Left lobe of liver (tissue), 2 donors: ENCODE data around the gene SMIM22. TPM values are rescaled to one million over a fixed set of nuclear protein-coding genes. Genes with fewer than 3 reads are reported as not detected.
"Not testable (repeated sequence)": the region's sequence is repeated elsewhere in the genome, so short reads cannot be mapped to it uniquely, and the experiment has no call there.

ENCODE experiments used
- ATAC-seq: fragments of 200-7000 bp; cut with Tn5 transposase; one replicate; pipeline ENCODE4 v1.9.1; 2020; ENCODE audit warnings: mild to moderate bottlenecking, moderate library complexity
- DNase-seq: peaks from one replicate; pipeline ENCODE4 v3.0.0-alpha.2; 2020; ENCODE audit warnings: low spot score
- total RNA-seq: library from RNA; stranded (reverse); gene quantifications from one replicate; pipeline ENCODE4 v1.2.1, GENCODE V29; 2021
- donor health status: DM: no; HTN: no; CAD: no; lungs with moderate emphysema.
- donor health status: DM: no; HTN: yes; CAD: no.

The SMIM22 gene
- total RNA-seq, 1 donor from 2014 or later: 0.60 TPM

DNA sequence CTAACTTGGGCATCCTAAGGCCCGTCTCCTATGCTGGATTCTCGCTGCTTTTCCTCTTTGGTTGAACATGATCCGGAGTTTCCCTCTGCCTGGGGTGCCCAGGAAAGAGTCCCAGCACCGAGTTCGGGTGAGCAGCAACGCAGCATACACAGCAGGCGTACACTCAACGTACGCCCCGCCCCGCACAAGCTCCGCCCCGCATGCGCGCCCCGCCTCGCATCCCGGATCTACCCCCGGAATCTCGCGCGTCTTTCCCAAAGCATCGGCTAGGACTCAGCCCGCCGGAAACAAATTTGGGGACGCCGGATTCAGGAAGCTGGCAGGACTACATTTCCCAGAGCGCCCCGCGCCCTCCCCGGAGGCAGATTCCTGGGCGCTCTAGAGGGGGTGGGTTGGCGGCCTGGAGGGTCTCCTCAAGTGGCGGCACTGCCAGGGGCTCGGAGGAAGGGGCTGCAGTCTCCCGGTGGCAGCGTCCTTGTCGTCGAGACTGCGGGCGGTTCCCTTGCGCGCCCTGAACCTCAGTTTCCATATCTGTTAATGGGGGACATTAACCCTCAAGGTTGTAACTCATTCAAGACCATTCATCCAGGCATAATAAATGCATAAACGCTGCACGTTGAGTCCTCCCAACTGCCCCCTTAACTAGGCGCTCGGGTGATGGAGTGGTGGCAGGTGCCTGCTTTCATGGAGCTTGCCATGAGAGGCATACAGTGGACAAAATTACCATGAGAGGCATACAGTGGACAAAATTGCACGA, 26.4 kb upstream of the SMIM22 start:
- peak; percentile 90 for ATAC-seq
- DNase-seq: peak; percentile 99

DNA sequence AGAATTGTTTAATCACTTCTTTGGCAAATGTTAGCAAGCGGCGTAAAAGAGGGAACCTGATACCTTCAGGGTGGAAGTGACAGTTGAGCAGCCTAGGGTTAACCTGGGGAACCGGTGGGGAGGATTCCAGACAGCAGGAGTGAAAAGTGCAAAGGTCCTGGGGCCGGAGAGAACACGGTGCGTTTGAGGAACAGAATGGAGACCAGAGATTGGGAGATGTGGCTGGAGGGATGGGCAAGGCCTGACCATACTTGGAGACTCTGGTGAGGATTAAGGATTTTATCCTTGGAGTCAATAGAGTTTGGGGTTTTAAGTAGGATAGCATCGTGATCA, 25.9 kb upstream of the SMIM22 start:
- ATAC-seq (no peak), DNase-seq (no peak)

DNA sequence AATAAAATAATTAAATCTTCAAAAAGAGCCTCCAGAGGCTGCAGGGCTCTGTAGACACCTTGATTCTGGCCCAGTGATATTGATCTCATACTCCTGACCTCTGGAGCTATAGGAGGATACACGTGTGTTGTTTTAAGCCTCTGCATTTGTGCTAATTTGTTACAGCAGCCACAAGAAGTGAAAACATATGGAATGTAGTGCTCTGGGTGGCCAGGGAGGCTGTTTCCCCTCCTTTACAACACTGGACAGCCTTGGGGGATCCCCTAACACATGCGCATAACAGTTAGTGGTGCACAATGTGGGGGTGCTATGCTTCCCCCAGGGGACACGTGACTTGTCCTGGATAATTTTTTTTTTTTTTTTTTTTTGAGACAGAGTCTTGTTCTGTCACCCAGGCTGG, 23.5 kb upstream of the SMIM22 start:
- DNase-seq (no peak), ATAC-seq (no peak)

DNA sequence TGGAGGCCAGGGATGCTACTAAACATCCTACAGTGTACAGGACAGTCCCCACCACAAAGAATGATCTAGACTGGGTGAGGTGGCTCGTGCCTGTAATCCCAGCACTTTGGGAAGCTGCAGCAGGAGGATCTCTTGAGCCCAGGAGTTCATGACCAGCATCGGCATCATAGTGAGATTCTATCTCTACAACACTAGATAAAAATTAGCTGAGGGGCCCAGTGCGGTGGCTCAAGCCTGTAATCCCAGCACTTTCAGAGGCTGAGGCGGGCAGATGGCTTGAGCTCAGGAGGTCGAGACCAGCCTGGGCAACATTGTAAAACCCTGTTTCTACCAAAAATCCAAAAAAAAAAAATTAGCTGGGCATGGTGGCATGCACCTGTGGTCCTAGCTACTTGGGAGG, 22.8 kb upstream of the SMIM22 start:
- DNase-seq: no peak
- ATAC-seq: no peak

DNA sequence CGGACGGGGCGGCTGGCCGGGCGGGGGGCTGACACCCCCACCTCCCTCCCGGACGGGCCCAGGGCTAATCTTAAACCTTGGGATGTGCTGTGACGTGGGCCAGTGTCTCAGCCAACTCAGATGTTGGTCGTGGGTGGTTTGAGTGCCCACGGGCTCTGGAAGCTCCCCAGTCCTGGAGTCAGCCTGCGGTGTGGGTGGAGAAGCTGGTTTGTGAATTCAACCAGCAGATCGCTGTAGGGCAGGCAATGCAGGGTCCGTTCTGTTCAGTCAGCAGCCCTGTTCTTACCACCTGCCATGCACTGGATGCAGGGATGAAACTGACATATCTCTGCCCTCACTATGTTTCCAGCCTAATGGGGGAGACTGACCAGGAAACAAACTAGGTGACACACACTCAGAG, 20.2 kb upstream of the SMIM22 start:
- ATAC-seq (no peak), DNase-seq (no peak)

DNA sequence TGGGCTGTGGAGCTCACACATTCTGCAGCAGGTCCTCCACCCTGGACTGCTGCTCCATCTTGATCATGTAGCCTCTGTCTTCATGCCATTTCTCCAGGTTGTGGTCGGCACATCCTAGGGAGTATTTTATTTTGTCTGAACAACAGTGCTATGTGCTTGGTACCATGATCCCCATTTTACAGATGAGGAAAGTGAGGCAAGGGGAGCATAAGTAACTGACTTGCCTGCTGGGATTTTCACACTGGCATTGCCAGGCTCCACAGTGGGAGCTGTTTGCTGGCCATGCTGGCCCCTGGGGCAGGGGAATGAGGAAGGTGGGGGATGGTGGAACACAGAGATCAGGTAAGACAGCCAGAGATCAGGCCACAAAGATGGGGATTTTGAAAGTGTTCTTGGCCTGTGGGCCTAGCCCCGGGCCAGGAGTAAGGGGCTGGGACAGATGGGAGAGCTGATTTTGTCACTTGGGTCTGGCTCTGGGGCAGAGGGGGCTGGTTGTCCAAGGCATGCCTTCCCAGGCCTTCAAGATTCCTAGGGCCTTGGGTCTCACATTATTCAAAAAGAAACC, 18.9 kb upstream of the SMIM22 start:
- DNase-seq (no peak), ATAC-seq (no peak)

DNA sequence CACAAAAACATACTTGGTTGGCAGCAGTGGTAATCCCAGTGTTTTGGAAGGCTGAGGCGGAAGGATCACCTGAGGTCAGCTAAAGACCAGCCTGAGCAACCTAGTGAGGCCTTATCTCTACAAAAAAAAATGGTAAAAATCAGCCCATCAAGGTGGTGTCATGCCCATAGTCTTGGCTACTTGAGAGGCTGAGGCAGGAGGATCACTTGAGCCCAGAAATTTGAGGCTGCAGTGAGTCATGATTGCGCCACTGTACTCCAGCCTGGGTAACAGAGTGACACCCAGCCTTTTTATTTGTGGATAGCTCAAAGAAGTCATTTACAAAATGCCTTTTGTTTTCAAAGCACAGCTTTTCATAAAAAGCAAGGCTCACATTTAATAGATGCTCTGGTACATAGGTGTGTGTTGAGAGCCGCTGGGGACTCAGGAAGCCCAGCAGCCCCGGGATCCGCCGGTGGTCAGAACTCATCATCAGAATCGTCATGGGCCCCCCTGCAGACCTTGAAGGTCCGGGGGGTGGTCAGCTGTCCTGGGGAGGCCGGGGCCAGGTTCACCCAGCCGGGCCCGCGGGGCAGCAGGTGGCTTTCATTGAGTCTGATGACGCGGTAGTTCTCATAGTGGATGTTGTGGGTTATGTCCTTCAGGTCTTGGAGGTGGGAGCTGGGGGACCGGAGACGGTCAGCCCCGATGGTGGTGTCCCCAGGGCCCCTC, 17.7 kb upstream of the SMIM22 start:
- ATAC-seq (no peak), DNase-seq (no peak)

DNA sequence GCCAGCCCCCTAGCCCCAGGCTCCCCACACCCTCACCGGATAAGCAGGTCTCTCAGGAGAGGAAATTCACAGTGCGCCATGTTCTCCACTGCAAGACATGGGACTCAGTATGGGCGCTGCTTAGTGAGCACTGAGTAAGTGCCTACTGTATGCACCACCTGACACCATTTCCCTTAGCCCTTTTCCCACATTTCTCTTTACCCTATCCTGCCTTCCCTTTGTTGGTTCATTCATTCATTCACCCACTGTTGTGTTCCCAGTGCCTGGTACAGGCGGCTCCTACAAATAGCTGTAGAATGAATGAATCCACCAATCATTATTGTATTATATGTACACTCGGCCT, 17.1 kb upstream of the SMIM22 start:
- ATAC-seq (no peak), DNase-seq (no peak)

DNA sequence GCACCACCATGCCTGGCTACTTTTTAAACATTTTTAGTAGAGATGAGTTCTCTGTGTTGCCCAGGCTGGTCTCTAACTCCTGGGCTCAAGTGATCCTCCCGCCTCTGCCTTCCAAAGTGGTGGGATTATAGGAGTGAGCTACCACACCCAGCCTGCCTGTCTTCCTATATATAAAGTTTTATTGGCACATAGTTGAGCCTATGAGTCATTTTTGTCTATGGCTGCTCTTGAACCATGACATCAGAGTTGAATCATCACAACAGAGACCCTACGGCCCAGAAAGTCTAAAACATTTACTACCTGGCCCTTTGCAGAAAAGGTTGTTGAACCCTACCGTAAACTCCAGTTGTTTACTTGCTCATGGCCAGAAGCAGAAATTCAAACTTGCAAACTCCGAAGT, 14.9 kb upstream of the SMIM22 start:
- no peak for DNase-seq
- no peak for ATAC-seq

DNA sequence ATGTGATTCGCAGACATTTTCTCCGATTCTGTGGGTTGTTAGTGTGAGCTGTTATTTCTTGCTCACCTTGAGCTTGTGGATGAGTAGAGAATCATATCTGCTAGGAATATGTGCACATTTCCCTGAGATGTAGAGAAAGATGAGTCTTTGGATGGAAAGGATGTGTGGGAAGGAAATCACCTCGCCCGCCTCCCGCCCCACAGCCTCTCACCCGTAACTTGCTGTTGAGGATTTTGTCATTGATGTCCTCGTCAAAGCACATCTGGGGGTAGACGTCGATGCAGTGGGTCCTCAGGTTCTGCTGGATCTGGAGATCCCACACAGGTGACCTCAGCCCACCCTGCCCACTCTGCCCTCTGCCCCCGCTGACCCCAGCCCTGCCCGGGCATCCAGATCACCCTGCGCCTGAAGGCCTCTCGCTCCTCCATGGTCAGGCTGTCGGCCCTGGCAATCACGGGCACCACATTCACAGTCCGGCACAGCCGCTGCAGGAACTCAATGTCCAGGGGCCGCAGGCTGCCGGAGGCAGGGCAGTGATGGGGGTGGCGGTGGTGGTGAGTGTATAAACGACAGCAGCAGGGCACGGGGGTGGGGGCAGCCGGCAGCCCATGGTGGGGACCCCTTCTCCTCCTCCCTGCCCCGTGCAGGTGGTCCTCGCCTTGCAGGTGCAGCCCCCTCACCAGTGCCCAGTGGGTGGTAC, 11.8 kb upstream of the SMIM22 start:
- ATAC-seq: no peak
- no peak for DNase-seq

DNA sequence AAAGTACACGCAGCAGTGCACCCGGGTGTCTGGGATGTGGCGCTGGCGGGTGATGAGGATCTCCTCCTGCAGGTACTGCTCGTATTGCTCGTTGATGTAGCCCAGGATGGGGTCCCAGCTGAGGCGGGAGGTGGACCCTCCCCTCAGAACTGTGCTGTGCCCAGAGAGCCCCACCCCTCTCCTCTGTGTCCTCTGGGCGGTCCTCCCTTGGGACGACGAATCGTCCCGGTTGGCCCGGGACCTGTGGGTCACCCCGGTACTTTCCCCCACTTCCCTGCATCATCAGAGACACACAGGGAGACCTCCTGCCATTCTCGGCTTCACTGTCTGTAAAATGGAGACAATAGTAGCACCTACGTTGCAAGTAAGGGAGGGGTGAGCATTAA, 11.2 kb upstream of the SMIM22 start:
- ATAC-seq (no peak), DNase-seq (no peak)

DNA sequence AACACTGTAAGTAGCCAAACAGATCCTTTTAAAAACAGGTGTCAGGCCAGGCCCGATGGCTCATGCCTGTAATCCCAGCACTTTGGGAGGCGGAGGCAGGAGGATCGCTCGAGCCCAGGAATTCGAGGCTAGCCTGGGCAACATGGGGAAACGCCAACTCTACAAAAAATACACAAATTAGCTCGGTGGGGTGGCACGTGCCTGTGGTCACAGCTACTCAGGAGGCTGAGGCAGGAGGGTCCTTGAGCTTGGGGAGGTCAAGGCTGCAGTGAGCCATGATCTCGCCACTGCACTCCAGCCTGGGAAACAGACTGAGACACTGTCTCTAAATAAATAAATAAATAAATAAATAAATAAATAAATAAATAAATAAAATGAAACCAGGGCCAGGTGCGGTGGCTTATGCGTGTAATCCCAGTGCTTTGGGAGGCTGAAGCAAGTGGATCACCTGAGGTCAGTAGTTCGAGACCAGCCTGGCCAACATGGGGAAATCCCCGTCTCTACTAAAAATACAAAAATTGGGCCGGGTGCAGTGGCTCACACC, 10.7 kb upstream of the SMIM22 start:
- not testable (repeated sequence) for DNase-seq

DNA sequence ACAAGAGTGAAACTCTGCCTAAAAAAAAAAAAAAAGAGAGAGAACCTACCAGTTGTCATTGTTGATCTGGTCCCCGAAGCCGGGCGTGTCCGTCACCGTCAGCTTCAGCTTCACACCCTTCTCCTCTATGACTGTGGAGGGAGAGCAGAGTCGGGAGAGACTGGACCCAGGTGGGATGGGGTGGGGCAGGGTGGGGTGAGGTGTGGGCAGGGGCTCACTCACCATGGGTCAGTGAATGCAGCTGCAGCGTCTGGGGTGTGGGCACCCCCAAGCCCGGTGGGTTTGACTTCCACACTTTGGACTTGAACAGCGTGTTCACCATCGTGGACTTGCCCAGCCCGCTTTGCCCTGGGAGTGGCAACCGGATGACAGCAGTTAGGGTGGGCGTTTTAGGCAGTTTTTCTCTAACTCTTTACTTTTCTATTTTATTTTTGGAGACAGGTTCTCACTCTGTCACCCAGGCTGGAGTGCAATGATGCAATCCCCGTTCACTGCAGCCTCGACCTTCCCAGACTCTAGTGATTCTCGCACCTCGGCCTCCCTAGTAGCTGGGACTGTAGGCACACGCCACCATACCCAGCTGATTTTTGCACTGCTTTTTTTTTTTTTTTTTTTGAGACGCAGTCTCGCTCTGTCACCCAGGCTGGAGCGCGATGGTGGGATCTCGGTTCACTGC, 9.3 kb upstream of the SMIM22 start:
- no peak for ATAC-seq
- no peak for DNase-seq

More for the DNA sequence above, 10.7 kb upstream of the SMIM22 start:
- ATAC-seq: not testable (repeated sequence)

DNA sequence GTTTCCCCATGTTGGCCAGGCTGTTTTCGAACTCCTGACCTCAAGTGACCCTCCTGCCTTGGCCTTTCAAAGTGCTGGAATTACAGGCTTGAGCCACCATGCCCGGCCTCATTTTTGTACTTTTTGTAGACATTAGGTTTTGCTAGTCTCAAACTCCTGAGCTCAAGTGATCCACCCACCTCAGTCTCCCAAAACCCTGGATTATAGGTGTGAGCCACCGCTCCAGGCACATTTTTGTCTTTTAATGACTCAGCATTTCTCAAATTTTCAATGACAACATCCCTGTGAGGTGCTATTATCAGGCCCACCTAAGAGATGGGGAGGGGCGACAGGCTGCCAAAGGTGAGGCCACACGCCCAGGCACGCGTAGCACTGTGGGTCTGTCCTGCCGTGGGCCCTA, 8.1 kb upstream of the SMIM22 start:
- no peak for DNase-seq

DNA sequence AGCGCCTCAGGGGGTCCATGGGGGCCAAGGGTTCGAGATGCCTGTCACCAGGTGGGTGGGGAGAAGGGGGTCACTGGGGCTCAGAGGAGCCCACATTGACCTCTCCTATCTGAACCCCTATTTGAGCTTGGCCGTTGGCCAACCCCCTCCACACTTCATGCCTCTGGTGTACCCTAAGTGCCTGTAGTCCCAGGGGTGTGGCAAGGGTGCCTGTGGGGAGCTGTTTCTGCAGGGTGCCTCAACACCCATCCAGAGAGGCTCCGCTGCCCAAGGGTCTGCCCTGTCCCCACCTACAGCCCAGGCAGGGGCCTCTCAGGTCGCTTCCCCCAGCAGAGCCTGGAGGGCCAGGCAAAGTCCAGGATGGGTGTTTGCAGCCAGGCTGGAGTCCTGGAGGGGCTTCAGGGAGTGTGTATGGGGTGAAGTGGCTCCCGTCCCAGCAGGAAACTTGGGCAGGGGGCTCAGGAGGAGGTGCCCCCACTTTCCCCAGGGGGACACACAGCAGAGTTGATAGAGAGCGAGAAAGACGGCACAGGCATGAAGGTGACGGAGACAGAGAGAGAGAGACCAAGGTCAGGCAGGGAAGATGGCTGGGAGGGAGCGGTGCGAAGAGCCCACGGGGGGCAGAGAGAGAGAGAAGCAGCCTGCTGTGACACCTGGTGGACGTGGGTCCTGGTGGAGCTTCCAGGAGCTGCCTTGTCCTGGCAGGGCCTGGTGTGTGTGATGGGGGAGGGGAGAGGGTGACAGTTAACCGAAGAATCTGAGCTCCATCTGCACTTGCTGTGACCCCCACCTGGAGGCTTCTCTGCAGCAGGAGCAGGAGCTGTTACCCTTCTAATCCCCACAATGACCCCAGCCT, 7.3 kb upstream of the SMIM22 start, which contains the start of gene SEPTIN12:
SEPTIN12 (minus strand) TSS at position 719 of the 856 bp plus-strand sequence; CDS start at position 19, 700 bp downstream.
- ATAC-seq (peak; percentile 18), DNase-seq (no peak)

More for the DNA sequence above, 8.1 kb upstream of the SMIM22 start:
- ATAC-seq: no peak

DNA sequence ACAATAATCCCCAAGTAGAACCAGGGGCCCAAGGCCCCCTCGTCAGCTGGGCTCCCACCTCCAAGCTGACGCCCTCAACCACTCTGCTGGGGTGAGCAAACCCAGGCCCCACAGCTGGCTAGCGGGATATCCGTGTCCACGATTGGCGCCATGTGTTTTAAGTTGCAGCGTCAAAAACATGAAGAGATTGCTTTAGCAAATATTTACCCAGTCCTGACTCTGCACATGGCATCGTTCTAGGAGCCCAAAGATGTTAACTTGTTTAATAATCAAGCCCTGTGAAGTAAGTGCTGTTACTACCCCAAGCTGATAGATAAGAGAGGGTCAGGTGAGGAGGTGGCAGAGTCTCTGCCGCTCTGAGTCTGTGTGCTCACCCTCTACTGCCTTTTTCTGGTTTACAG, 6.7 kb upstream of the SMIM22 start:
- peak; percentile 68 for ATAC-seq
- DNase-seq: no peak

DNA sequence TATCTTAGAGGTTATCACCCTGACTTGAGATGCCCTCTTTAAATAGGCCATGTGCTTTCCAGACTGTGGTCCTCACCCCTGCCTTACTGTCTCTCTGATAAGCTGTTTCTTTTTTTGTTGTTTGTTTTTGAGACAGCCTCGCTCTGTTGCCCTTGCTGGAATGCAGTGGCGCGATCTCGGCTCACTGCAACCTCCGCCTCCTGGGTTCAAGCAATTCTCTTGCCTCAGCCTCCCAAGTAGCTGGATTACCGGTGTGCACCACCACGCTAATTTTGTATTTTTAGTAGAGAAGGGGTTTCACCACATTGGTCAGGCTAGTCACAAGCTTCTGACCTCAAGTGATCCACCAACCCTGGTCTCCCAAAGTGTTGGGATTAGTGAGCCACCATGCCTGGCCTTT, 6.3 kb upstream of the SMIM22 start:
- ATAC-seq (no peak), DNase-seq (no peak)

DNA sequence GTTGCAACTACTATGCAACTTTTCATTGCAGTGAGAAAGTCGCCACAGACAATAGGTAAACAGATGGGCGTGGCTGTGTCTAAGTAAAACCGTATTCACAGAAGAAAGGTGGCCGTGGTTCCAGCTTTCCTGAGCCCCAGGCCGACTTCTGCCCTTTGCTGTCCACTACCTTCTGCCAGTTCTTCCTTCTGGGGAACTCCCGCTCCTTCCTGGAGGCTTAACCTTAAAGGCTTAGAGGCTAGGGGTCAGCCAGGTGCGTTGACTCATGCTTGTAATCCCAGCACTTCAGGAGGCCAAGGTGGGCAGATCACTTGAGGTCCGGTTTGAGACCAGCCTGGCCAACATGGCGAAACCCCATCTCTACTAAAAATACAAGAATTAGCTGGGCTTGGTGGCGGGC, 4.9 kb upstream of the SMIM22 start:
- ATAC-seq (no peak), DNase-seq (no peak)

DNA sequence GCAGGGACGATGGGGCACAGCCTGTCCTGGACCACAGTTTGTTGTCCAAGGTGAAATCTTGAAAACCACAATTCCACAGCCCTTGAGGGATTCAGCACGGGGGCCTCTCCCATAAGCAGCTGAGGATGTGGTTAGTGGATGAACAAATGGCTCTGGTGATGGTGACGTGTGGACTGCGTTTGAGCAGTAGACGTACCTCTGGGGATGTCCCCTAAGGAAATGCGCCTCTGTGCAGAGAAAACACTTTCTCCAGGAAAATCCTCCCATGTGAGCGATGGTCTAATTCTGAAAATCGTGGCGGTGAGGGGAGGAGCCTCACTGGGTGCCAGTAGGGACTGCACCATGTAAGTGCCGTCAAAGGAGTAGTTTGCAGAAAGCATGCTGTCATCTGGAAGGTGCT, 4.3 kb upstream of the SMIM22 start:
- DNase-seq (no peak), ATAC-seq (no peak)

DNA sequence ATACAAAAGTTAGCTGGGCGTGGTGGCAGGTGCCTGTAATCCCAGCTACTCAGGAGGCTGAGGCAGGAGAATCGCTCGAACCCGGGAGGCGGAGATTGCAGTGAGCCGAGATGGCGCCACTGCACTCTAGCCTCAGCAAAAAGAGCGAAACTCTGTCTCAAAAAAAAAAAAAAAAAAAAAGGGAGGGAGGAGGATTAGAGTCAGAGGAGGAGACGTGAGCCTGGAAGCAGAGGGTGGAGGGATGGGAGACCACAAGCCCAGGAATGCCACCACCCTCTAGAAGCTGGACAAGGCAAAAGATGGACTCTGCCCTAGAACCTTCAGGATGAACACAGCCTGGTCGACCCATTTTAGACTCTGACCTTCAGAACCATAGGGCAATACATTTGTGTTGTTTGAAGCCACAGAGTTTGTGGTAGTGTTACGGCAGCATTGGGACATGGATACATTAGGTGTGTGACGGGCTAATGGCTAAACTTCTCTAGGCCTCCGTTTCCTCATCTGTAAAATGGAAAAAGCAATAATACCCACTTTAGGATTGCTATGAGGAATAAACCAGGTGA, 2.1 kb upstream of the SMIM22 start:
- DNase-seq: no peak
- peak; percentile 44 for ATAC-seq
